Measurements from ENCODE around the gene GSTO2.

DNA sequence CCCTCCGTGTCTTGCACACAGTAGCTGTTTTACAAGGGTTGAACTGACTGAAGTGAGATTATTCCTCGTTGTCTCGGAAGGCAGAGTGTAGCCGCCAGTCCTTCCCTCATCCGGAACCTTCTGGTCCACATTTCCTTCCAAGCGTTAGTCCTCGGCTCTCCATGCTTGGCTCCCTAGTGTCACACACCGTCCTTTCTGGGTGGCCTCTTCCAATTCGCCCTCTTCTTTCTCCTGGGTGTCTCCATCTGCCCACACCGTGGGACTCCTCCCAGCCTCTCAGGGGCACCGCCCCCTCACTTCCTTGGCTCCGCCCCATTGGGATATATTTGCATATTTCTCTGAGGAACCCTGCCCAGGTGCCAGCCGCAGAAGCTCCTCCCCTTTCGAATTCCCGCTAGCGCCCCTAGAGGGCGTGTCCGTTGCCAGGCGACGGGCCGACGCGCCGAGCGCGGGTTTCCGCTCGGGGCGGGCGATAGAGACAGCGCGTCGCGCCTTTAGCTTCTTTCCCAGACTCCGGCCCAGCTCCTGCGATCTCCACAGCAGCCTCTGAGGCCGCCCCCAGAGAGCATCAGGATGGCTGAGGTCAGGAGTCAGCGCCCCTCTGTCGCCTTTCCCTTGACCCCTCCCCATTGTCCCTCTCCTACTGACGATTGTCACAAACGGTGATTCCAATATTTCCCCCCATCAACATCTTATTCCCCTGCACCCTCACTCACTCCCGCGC lies 84.5 kb downstream of the GSTO2 start, which contains the start of gene CFAP58:
- TF ChIP-seq EZH2 (IDR thresholded peaks at IDR 0.05) (no peak), POLR2AphosphoS5 (IDR thresholded peaks at IDR 0.05; ENCODE audit: borderline replicate concordance, low read depth, low read length) (no peak), FOXP2 (optimal IDR thresholded peaks at IDR 0.05; ENCODE audit: control extremely low read depth, extremely low read length, insufficient read depth) (no peak)

Measured in SK-N-MC (cell line).